GM18498 (cell line): ENCODE data around the gene GNAQ.
"Not testable (repeated sequence)": the region's sequence is repeated elsewhere in the genome, so short reads cannot be mapped to it uniquely, and the experiment has no call there.

Experiments
- ATAC-seq: cut with Tn5 transposase; IDR thresholded peaks from one replicate; pipeline ENCODE4 v1.9.1; 2021; ENCODE audit warnings: mild to moderate bottlenecking, moderate library complexity; ENCODE audit not compliant: unreplicated experiment

GNAQ gene

GRCh38 chr9:77885104-77885672 is 146.4 kb downstream of the GNAQ start:
- ATAC-seq = no peak

DNA sequence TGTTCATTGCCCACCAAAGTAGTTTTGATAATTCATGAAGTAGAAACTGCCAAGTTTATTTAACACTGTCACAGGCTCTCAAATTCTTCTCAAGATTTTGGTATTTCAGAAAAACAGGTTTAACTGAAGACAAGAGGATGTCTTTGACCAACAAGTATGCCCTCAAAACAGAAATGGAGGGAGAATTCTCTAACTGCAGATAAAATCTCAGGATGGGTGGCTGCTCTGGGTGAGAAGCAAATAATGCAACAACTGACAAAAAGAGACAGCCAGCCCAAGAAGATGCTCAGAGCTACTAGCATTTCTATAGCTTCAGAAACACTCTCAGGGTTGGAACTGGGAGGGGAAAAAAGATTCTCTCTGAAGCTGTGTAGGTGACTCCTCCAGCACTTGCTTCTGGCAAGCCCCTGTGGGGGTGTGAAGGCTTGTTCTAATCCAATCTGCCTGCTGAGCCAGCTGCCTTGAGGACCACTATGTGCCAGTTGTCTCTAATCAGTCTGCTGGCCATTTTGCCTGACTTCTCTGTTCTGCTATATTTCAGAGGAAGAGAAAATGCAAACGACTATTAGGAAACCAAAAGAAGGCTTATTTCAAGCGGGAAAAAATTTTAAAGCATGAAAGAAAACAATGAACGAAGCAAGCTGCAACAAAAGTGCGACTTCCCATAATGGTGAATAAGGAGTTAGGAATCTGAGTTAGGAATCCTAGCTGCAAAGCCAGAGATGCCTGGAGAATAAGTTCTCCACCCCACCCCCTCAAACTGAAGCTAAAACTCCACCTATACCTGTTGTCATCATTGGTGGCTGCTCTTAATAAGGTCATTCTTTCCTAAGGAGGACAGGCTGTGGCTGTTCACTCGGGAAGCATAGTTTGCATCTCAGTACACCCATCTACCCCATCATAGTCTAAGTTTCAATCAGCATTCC is 147.5 kb downstream of the GNAQ start:
- no peak for ATAC-seq

- no peak for ATAC-seq
Measured at GRCh38 chr9:77883133-77883532, 148.5 kb downstream of the GNAQ start.

GRCh38 chr9:77882294-77882693 is 149.3 kb downstream of the GNAQ start:
- ATAC-seq = no peak

GRCh38 chr9:77881634-77882033 is 150.0 kb downstream of the GNAQ start:
- ATAC-seq = not testable (repeated sequence)

GRCh38 chr9:77881111-77881510 is 150.5 kb downstream of the GNAQ start:
- ATAC-seq = no peak

- ATAC-seq = no peak
Measured at GRCh38 chr9:77879437-77879943, 152.1 kb downstream of the GNAQ start.

DNA sequence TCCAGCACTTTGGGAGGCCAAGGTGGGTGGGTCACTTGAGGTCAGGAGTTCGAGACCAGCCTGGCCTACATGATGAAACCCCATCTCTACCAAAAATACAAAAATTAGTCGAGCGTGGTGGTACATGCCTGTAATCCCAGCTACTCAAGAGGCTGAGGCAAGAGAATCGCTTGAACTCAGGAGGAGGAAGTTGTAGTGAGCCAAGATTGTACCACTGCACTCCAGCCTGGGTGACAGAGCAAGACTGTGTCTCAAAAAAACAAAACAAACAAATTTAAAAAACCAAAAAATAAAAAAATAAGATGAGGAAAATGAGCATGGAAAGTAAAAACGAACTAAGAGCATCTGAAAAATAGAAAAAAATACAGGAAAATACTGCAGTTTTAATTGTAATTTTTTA is 152.8 kb downstream of the GNAQ start:
- ATAC-seq = not testable (repeated sequence)

DNA sequence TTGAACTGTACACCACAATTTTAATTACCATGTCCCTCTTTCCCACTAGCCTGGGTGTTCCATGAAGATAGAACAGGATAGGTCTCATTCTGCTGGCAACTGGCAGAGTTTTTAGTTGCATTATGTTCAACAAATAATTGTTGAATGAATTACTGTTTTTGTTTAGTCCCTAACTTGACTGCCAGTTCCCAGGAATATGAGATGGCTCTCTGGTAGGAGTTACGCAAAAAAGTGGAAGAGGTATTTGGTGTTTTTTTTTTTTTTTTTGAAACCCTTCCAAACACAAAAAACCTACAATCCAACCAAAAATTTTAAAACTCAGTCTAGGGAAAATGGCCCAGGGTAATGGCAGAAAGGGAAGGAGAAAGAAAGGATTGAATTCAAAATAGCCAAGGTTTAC is 153.6 kb downstream of the GNAQ start:
- no peak for ATAC-seq

- no peak for ATAC-seq
Measured at GRCh38 chr9:77876590-77876989, 155.0 kb downstream of the GNAQ start.

- no peak for ATAC-seq
Measured at GRCh38 chr9:77876091-77876490, 155.5 kb downstream of the GNAQ start.

GRCh38 chr9:77872863-77873262 is 158.7 kb downstream of the GNAQ start:
- ATAC-seq = no peak

DNA sequence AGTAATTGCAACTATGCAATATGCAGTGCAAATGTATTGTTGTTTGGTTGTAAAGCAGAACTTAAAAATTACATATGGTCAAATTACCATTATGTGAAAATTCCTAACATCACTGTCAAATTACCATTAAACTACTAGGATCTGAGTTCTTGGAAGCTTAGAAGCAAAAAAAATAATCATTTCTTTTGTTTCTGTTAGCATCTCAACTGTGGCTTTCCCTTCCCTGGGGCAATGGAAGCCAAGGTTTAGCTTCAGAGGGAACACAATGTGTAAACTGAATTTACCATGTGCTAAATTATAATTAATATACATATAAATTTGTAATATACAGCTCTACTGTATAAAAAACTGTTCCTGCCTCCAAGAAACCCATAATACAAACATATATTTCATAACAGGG is 159.4 kb downstream of the GNAQ start:
- no peak for ATAC-seq

GRCh38 chr9:77871483-77871882 is 160.1 kb downstream of the GNAQ start:
- ATAC-seq = no peak

DNA sequence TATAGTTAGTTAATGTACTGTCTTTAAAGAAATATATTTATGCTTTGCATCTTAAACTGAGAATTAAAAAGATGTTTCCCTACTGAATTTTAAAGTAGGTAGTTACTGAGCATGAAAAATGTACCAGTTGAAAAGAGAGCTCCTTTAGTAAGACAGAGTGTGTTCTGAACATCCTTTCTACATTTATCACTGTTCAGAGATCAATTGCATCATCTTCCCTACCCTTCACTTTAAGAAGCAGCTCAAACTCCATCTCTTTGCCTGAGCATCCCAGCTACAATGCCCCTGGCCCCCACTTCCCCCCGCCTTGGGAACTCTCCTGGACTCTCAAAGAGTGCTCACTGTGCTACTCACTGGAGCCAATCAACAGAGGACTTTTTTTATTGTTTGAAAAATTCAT is 164.7 kb downstream of the GNAQ start:
- no peak for ATAC-seq

- no peak for ATAC-seq
Measured at GRCh38 chr9:77865385-77866047, 166.1 kb downstream of the GNAQ start.

- no peak for ATAC-seq
Measured at GRCh38 chr9:77864211-77864889, 167.3 kb downstream of the GNAQ start.

- ATAC-seq = not testable (repeated sequence)
Measured at GRCh38 chr9:77863638-77864037, 168.0 kb downstream of the GNAQ start.

DNA sequence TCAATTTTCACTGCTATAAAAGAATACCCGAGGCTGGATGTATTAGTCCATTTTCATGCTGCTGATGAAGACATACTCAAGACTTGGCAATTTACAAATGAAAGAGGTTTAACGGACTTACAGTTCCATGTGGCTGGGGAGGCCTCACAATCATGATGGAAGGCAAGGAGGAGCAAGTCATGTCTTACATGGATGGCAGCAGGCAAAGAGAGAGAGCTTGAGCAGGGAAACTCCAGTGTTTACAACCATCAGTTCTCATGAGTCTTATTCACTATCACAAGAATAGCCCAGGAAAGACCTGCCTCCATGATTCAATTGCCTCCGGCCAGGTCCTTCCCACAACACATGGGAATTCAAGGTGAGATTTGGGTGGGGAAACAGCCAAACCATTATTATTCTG is 170.7 kb downstream of the GNAQ start:
- not testable (repeated sequence) for ATAC-seq

DNA sequence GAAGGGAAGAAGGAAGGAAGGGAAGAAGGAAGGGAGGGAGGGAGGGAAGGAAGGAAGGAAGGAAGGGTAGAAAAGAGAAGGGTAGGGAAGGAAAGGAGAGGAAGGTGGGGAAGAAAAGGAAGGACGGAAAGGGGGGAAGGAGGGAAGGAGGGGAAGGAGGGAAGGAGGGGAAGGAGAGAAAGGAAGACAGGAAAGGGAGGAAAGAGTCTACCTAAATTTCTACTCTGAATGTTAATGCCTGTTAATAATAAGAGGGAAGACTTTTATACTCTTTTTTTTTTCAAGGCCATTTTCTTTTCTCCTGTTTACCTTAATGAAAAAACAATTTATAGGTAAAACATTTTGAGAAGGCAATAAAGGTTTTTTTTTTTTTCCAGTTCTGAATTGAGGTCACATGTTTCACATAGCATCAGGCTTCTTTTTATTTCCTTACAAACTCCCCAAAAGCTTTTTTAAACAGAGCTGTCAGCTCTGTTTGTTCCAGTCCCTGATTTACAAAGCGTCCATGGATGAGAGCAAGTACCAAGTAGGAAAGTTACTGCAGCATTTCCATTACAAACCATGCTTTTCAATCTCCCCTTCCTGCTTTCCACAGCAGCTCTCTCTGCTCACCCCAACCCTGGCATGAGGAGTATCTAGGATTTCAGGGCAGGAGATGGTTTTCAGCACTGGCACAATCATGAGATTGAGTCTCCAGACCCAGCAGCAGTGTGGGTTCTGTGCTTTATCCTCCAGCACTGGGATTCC is 173.9 kb downstream of the GNAQ start:
- no peak for ATAC-seq
